Keratinocyte (primary cell): Measurements from ENCODE around the gene TNS1. TPM values are rescaled to one million over a fixed set of nuclear protein-coding genes. Genes with fewer than 3 reads are reported as not detected.
A peak's percentile ranks its signal among the peaks of the same experiment; 100 is the strongest.

ENCODE experiments used
- DNase-seq: peaks from one replicate; pipeline ENCODE4 v3.0.0-alpha.2; 2011; ENCODE audit warnings: low read depth, missing footprints, low spot score
- FAIRE-seq: peaks from 2 replicates; lab custom pipeline; 2011; peaks lifted over from hg19 to GRCh38; lab: Jason Lieb, UNC
- H2AFZ ChIP-seq: 2 replicates; pipeline ENCODE4 v1.6.0; 2012; ENCODE audit warnings: low read length, control low read depth, inconsistent platforms; ENCODE audit not compliant: control insufficient read depth
- H3K27ac ChIP-seq: 2 replicates; pipeline ENCODE4 v1.5.1; 2011; ENCODE audit warnings: low read length; ENCODE audit not compliant: control insufficient read depth, insufficient read depth
- H3K27me3 ChIP-seq: 3 replicates; pipeline ENCODE4 v1.6.0; 2011; ENCODE audit warnings: low read length; ENCODE audit not compliant: control insufficient read depth, insufficient read depth; ENCODE audit errors: extremely low read depth
- H3K36me3 ChIP-seq, 2 experiments: 2 replicates in 1 of 2; 3 replicates in 1 of 2; pipeline ENCODE4 v1.5.1; 2011; ENCODE audit warnings: low read length in 2 of 2, mild to moderate bottlenecking in 1 of 2; ENCODE audit not compliant: control insufficient read depth in 2 of 2, insufficient read depth in 2 of 2; ENCODE audit errors: extremely low read depth in 1 of 2
- H3K4me1 ChIP-seq: 3 replicates; pipeline ENCODE4 v1.5.1; 2011; ENCODE audit warnings: low read length; ENCODE audit not compliant: control insufficient read depth, insufficient read depth; ENCODE audit errors: extremely low read depth
- H3K4me2 ChIP-seq: 3 replicates; pipeline ENCODE4 v1.6.0; 2011; ENCODE audit warnings: low read depth, low read length; ENCODE audit not compliant: control insufficient read depth, insufficient read depth; ENCODE audit errors: extremely low read depth
- H3K4me3 ChIP-seq, 3 experiments: fragments of 200-600 bp in 1 of 3; sonication (generic) in 1 of 3; 2 replicates in 2 of 3; 3 replicates in 1 of 3; pipeline ENCODE4 v1.5.1; 2011 to 2016; ENCODE audit warnings: low read length in 3 of 3, mild to moderate bottlenecking in 3 of 3, control low read depth in 2 of 3, inconsistent platforms in 1 of 3, low read depth in 1 of 3, mixed read lengths in 1 of 3, mixed run types in 1 of 3, moderate library complexity in 1 of 3; ENCODE audit not compliant: control insufficient read depth in 2 of 3, insufficient read depth in 2 of 3; ENCODE audit errors: extremely low read depth in 1 of 3
- H3K79me2 ChIP-seq: 2 replicates; pipeline ENCODE4 v1.6.0; 2012; ENCODE audit warnings: low read length; ENCODE audit not compliant: control insufficient read depth, insufficient read depth
- H3K9ac ChIP-seq: 3 replicates; pipeline ENCODE4 v1.6.0; 2011; ENCODE audit warnings: low read length; ENCODE audit not compliant: control insufficient read depth, insufficient read depth; ENCODE audit errors: extremely low read depth
- H3K9me1 ChIP-seq: 3 replicates; pipeline ENCODE4 v1.6.0; 2011; ENCODE audit warnings: low read length; ENCODE audit not compliant: control insufficient read depth, insufficient read depth; ENCODE audit errors: extremely low read depth
- H3K9me3 ChIP-seq: 2 replicates; pipeline ENCODE4 v1.5.1; 2012; ENCODE audit warnings: low read depth, low read length; ENCODE audit not compliant: control insufficient read depth
- H4K20me1 ChIP-seq: 3 replicates; pipeline ENCODE4 v1.6.0; 2011; ENCODE audit warnings: low read length; ENCODE audit not compliant: control insufficient read depth, insufficient read depth; ENCODE audit errors: extremely low read depth
- EZH2 ChIP-seq: IDR thresholded peaks from one replicate; pipeline ENCODE4 v1.6.1; 2012; ENCODE audit warnings: inconsistent platforms, mild to moderate bottlenecking, low read length, moderate library complexity
- dilution Hi-C: fragments of 300-500 bp; cut with MboI; formaldehyde crosslinking; loops from one replicate; pipeline ENCODE4 v1.7.0; 2020; ENCODE audit warnings: low sequenced_read_pairs; ENCODE audit not compliant: extremely low pct_ligation_motif_present
- polyA plus RNA-seq, 5 experiments: library from polyadenylated mRNA; depleted of rRNA in 3 of 5; stranded (reverse) in 3 of 5; stranded (forward) in 1 of 5; unstranded in 1 of 5; fragments of >200 nt; gene quantifications; 1 replicate in 1 of 5; 2 replicates in 3 of 5; 3 replicates in 1 of 5; pipeline versions ENCODE4 v1.2.1 to v1.2.3, GENCODE V29; 2011 to 2012; ENCODE audit warnings: missing spikeins in 2 of 5, low read depth in 1 of 5, low replicate concordance in 1 of 5
- TF ChIP-seq, protein P1 (sequence below), 3 experiments: IDR thresholded peaks in 1 of 3; conservative IDR thresholded peaks in 1 of 3; optimal IDR thresholded peaks in 1 of 3; 2 replicates in 2 of 3; 3 replicates in 1 of 3; pipeline versions ENCODE3 to v1.5.1; 2011; ENCODE audit warnings: low read length in 3 of 3, mild to moderate bottlenecking in 3 of 3, moderate library complexity in 2 of 3, control low read depth in 1 of 3, inconsistent platforms in 1 of 3; ENCODE audit not compliant: insufficient read depth in 2 of 3; ENCODE audit errors: extremely low read depth in 1 of 3

Gene TNS1
- polyA plus RNA-seq, 1 donor (not counting 4 experiments of a cell fraction or from before 2014, with no cell fraction given) = 2.5 TPM

DNA sequence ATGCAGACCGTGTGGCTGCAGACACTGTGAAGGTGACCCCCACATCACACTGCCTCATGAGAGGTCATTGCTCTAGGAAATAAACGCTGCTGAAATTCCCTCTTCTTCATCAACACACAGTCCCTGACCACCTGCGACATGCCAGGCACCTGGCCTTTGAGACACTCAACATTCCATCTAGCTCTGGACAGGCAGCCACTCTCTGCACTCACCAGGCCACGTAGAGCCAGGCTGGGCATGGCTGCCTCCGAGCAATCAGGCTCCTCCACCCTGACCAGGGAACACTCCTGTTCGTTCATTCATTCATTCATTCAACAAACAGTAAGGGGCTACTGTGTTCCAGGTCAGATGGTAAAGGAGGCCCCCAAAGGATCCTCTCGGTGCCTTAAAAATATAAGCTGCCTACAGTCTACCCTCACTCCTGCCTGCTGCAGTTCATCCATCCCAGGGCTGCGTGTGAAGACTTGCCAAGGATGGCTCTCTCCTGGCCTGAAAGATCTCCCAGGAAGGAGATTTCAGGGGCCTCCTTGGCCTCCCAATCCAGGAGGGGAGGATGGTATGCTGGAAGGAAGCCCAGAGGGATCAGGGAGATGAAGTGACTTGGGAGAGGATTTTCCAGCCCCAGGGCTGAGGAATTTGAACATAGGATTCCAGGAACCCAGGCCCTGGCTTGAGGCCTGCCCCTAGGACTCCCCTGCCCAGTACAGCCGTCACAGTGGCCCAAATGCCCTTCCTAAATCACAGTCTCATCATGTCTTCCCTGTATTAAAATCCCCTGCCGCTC, 66.7 kb downstream of the TNS1 start:
- Histone ChIP-seq H2AFZ (no peak overlapping the region), H3K4me1 (peaks cover 25% of the 10 kb centered on the region), H3K4me2 (no peak overlapping the region), H3K36me3 (no peaks in the 10 kb centered on the region), H3K9me1 (no peaks in the 10 kb centered on the region), H3K27ac (no peak overlapping the region), H4K20me1 (no peaks in the 10 kb centered on the region), H3K27me3 (peaks cover 1% of the 10 kb centered on the region), H3K79me2 (no peaks in the 10 kb centered on the region), H3K9me3 (no peaks in the 10 kb centered on the region), H3K9ac (no peak overlapping the region), H3K4me3 (no peak overlapping the region)
- dilution Hi-C loops = no loop called here
- no peak for DNase-seq
- peak; percentile 74 for FAIRE-seq
- TF ChIP-seq, protein P1, sequence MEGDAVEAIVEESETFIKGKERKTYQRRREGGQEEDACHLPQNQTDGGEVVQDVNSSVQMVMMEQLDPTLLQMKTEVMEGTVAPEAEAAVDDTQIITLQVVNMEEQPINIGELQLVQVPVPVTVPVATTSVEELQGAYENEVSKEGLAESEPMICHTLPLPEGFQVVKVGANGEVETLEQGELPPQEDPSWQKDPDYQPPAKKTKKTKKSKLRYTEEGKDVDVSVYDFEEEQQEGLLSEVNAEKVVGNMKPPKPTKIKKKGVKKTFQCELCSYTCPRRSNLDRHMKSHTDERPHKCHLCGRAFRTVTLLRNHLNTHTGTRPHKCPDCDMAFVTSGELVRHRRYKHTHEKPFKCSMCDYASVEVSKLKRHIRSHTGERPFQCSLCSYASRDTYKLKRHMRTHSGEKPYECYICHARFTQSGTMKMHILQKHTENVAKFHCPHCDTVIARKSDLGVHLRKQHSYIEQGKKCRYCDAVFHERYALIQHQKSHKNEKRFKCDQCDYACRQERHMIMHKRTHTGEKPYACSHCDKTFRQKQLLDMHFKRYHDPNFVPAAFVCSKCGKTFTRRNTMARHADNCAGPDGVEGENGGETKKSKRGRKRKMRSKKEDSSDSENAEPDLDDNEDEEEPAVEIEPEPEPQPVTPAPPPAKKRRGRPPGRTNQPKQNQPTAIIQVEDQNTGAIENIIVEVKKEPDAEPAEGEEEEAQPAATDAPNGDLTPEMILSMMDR (optimal IDR thresholded peaks at IDR 0.05 in 1 of 3, IDR thresholded peaks at IDR 0.05 in 1 of 3, conservative IDR thresholded peaks at IDR 0.05 in 1 of 3; ENCODE audit: extremely low read depth in 1 of 3, insufficient read depth in 2 of 3, low read length in 3 of 3) = no peak
- TF ChIP-seq EZH2 = no peak

DNA sequence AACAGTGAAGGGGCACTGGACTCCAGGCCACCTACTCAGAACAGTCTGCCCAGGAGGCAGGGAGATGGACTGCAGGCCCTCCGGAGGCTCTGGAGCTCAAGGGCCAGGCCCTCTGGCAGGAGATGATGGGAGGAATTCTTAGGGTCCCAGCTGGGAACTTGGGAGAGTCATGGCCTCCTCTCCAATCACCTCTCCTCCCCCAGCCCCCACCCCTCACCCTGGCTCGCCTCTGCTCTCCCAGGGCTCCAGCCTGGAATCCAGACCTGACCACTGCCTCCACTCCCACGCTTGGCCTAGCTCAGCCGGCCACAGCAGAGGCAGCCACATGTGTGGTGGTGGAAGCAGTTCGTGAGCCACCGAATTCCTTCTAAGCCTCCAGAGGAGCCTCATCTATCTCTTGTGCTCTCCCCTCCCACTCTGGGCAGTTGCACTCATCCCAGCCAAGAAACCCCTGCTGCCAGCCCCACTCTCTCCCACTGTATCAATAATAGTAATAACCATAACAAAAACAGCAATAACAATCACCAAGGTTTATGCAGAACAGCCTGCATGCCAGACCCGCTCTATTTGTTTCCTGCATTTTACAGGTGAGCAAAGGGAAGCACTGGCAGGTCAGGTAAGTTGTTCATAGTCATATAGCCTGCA, 67.4 kb downstream of the TNS1 start:
- TF ChIP-seq EZH2 = no peak
- TF ChIP-seq, protein P1 (optimal IDR thresholded peaks at IDR 0.05 in 1 of 3, IDR thresholded peaks at IDR 0.05 in 1 of 3, conservative IDR thresholded peaks at IDR 0.05 in 1 of 3; ENCODE audit: extremely low read depth in 1 of 3, insufficient read depth in 2 of 3, low read length in 3 of 3) = no peak
- H3K4me2 ChIP-seq = no peak overlapping the region
- no peaks in the 10 kb centered on the region for H3K27me3 ChIP-seq
- no peaks in the 10 kb centered on the region for H4K20me1 ChIP-seq
- no peak overlapping the region for H3K4me3 ChIP-seq
- H3K9me1 ChIP-seq = no peaks in the 10 kb centered on the region
- H3K9ac ChIP-seq = no peak overlapping the region
- dilution Hi-C loops = no loop called here
- no peaks in the 10 kb centered on the region for H3K9me3 ChIP-seq
- no peak overlapping the region for H3K27ac ChIP-seq
- DNase-seq (no peak), FAIRE-seq (no peak)
- H3K36me3 ChIP-seq = no peaks in the 10 kb centered on the region
- peaks cover 25% of the 10 kb centered on the region for H3K4me1 ChIP-seq
- no peak overlapping the region for H2AFZ ChIP-seq
- no peaks in the 10 kb centered on the region for H3K79me2 ChIP-seq
